Stimulated activated CD4-positive, alpha-beta T cell treated with anti-CD3 and anti-CD28 coated beads, Interleukin-1b, Interleukin-23, amount 100 ng/mL, for 48 hours (primary cell): ENCODE data around the gene XPO4.
"Not testable (repeated sequence)": the region's sequence is repeated elsewhere in the genome, so short reads cannot be mapped to it uniquely, and the experiment has no call there.

ENCODE experiments used
- DNase-seq: peaks from one replicate; pipeline ENCODE4 v3.0.0-alpha.2; 2020

Gene XPO4

DNA sequence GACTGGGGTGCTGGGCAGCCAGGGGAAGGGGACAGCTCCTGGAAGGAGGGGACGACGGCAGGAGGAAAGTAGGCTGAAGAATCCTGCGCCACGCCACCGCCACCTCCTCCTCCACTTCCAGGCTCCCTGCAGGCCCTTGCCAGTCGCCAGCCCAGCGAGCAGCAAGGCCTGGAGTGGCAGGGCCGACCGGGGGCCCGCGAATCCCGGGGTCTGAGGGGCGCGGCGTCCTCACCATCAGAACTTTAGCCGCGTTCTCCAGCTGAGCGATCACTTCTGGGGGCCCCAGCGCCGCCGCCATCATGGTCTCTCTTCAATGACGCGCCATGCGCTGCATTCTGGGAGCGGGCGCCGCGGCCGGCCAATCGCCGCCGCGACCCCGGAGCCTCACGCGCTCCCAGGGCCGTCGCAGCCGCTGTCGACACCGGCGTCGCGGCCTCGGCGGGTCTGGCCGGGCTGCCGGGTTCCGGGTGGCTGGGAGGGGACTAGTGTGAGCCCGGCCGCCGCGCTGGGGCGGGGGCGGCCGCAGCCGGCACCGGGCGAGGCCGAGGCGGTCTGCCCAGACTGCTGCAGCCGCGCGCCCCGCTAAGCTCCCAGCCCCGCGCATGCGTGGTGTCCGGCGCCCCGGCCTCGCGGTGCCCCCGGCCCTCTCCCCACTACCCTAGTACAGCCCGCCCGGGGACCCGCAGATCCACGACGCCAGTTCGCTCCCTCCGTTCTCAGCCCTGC, at the start of gene XPO4:
Gene XPO4 (minus strand): TSS at position 309 of the 726 bp plus-strand sequence. CDS start 8 bp downstream, at position 301.
- DNase-seq, result peak; percentile 76

DNA sequence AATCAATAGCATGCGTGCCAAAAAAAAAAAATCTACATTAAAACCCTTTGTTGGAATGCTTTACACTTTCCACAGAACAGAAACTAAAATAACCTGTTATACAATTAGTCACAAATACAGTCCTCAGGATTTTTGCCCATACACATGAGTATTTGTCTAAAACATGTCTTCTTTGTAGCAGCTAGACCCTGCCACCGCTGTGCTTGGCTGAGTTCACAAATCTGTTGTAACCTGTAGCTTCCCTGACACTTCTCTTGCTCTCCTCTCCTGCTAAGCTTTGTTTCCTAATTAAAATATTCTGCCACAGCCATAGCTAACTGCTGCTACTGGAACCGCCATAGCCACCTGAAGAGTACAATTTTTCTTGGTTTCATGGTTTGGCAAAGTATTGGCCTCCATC, 45.5 kb upstream of the XPO4 start:
- not testable (repeated sequence) for DNase-seq

- no peak for DNase-seq
Observed at GRCh38 chr13:20945952-20946383, 43.4 kb upstream of the XPO4 start.

GRCh38 chr13:20942938-20943559, 40.5 kb upstream of the XPO4 start:
- DNase-seq, result no peak

DNA sequence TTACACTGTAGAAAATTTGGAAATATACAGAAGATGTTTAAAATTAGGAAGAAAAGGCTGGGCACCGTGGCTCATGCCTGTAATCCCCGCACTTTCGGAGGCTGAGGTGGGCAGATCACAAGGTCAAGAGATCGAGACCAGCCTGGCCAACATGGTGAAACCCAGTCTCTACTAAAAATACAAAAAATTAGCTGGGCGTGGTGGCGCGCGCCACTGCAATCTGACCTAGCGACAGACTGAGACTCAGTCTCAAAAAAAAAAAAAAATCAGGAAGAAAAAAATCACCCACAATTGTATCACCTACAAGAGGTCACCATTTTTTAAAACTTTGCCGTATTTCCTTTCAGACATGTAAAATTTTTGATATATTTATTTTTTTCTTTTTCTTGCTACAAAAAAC, 38.0 kb upstream of the XPO4 start:
- DNase-seq, result not testable (repeated sequence)

DNA sequence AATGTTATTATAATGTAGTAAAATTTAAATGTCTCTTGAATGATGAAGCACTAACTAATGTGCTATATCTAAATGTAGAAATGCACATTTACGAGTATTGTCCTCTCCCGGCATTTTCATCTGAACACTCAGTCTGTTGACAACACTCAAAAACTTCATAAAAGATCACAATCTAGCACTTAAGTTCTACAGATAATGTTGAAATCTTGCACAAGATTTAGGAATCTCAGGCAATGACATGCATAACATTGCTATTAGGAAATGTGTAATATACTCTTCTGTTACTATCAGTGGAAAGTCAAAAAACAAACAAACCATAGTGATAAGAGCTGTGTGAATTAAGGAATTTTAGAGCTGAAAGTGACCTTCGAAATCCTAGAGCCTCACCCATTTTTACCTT, 37.5 kb upstream of the XPO4 start:
- DNase-seq, result no peak

DNA sequence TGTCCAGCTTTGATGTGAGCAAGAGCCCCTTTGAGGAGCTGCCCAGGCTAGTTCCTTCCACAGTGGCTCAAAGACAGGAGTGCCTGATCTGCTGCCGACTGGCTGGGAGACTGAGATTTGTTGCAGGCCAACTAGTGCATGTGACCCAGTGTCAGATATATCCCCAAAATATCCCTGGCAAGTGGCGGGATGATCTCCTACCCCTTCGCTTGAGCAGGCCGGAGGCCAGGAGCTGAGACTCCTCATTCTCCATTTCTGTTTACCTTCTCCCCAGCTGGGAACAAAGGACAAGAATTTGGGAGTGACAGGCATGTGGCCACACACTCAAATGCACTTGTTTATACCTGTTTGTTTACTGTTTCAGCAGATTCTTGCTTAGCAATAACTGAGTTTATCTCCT, 37.1 kb upstream of the XPO4 start:
- no peak for DNase-seq

- DNase-seq, result no peak
Observed at GRCh38 chr13:20938302-20938701, 35.8 kb upstream of the XPO4 start.

- no peak for DNase-seq
Observed at GRCh38 chr13:20927596-20928257, 25.2 kb upstream of the XPO4 start.

GRCh38 chr13:20925395-20925790, 22.8 kb upstream of the XPO4 start:
- not testable (repeated sequence) for DNase-seq

DNA sequence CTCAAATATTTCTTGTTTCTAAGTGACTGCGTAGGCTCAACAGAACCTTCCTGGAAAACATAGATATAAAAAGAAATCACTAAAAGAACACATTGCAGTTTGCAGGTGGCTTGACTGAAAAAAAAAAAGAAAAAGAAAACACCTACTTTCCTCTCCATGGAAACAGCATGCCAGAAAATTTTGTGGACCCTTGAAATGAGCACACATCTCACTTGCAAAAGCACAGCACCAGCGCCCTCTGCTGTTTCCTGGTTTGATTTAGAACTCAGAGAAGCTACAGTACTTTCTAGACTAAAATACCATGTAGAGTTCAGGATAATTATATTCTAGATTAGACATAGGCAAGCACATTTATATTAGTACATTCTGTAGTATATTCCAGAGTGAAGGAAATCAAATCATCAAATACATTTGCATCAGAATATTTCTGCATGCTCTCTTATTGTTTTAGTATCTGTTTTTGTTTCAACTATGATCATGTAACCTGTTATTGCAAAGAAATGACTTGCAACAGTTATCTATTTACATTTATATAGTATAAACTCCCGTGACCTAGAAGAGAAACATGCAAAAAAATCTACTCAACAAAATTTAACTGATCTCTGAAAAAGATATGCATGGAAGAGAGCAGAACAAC, 22.3 kb upstream of the XPO4 start:
- DNase-seq, result peak; percentile 61

GRCh38 chr13:20923272-20923671, 20.7 kb upstream of the XPO4 start:
- DNase-seq, result no peak

GRCh38 chr13:20921572-20921971, 19.0 kb upstream of the XPO4 start:
- DNase-seq, result no peak

- DNase-seq, result not testable (repeated sequence)
Observed at GRCh38 chr13:20915676-20916075, 13.1 kb upstream of the XPO4 start.

DNA sequence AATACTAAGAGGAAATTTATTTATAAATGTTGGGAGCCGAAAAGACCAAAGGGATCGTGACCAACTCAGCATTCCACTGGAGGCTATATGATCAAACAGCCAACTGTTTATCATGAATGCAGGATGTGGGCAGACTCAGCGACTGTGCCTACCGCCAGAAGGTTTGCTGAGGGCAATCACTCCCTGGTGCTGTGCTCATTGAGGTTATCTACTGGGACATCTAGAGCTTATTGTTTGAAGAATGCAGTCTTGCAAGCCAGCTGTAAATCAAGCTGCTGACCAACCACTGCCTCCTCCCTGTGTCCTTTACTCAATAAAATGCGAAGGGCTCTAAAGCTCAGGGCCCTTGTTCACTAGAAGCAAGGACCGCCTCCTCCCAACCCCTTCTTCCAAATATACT, 8.5 kb upstream of the XPO4 start:
- DNase-seq, result no peak

GRCh38 chr13:20908714-20909497, 6.4 kb upstream of the XPO4 start:
- no peak for DNase-seq

- DNase-seq, result no peak
Observed at GRCh38 chr13:20904908-20905307, 2.4 kb upstream of the XPO4 start.

GRCh38 chr13:20903164-20903475, 574 bp upstream of the XPO4 start:
- no peak for DNase-seq

DNA sequence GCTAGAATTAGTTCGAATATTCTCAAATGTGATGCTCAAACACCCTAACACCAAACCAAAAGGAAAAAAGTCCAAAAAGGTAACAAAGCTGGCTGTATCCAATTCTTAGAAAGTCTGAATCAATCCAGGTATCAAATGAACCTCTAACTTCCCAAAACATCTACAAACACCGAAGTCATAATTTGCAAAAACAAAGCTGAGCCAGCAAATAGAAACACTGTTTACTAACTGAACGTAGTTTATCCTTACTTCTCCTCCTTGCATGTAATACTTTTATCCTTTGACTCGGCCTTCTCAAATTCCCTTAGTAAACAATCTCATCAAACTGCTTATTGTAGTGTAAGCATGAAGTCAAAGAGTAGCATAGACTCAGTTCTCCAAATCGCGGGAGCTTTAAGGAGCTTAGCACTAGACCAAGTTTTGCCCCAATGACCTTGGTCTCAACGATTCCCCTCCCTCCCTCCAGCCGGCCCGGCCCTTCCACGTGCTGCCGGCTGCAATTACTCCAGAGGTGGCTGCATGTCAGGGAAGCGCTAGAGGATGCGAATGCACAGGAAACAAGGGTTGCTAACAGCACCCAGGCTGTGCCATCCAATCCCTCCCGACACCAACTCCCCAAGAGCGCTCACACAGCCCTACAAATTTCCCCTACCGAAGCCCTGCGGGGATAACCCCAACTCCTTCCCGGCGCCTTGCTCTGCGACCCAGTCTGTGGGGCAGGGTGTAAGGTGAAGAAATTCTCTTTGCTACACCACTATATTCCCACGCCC, 693 bp downstream of the XPO4 start:
- peak; percentile 21 for DNase-seq

DNA sequence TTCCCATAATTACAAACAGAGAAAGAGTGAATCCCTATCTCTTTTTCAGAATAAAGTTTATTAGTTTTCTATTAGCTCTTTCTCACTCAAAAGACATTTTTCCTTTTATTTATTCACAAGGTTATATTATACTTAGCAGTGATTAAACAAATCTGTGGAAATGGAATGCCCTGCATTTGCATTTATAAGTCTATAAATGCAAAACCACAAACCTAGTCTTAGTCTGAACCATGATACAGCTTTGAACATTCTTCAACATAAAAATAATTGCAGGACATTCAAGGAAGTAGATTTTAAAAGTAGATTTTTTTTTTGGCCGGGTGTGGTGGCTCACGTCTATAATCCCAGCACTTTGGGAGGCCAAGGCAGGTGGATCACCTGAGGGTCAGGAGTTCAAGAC, 8.3 kb downstream of the XPO4 start:
- DNase-seq, result no peak

DNA sequence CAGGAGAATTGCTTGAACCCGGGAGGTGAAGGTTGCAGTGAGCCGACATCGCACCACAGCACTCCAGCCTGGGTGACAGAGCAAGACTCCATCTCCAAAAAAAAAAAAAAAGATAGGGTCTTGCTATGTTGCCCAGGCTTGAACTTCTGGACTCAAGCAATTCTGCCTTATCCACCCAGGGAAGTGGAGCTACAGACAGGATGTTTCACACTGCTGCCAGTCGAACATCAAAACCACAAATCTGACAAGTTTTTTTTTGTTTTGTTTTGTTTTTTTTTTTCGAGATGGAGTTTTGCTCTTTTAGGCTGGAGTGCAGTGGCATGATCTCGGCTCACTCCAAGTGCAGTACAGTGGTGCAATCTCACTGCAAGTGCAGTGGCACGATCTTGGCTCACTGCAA, 10.8 kb downstream of the XPO4 start:
- DNase-seq, result no peak

GRCh38 chr13:20891034-20891433, 11.5 kb downstream of the XPO4 start:
- DNase-seq, result no peak
